HG03354 (cell line): ENCODE results near the gene FBXO28.

Experiments
- ATAC-seq: cut with Tn5 transposase; IDR thresholded peaks from one replicate; pipeline ENCODE4 v1.9.1; 2021; ENCODE audit warnings: mild to moderate bottlenecking; ENCODE audit not compliant: unreplicated experiment, poor library complexity, severe bottlenecking

The FBXO28 gene

DNA sequence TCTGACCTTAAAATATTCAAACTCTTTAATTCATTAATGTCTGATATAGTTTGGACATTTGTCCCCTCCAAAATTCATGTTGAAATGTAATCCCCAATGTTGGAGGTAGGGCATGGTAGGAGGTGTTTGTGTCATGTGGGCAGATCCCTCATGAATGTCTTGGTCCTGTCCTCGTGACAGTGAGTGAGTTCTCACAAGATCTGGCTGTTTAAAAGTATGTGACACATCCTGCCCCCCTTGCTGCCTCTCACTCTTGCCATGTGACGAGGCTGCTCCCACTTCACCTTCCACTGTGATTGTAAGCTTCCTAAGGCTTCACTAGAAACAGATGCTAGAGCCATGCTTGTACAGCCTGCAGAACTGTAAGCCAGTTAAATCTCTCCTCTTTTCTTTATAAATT is 21.3 kb upstream of the FBXO28 start:
- ATAC-seq: no peak

- no peak for ATAC-seq
Measured at GRCh38 chr1:224095339-224095738, 18.6 kb upstream of the FBXO28 start.

DNA sequence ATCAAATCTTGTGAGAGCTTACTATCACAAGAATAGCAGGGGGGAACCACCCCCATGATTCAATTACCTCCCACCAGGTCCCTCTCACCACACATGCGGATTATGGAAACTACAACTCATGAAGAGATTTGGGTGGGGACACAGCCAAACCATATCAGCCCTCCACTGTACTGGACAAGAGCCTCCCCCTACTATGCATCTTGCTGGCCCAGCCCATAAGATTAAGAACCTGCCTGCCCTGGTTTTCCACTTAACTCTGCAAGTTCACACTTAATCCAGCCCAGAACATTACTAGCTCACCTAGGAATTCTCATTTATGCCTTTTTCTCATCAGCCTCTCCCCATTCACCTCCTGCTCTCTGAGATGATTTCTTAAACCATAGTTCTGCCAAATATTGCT is 18.0 kb upstream of the FBXO28 start:
- no peak for ATAC-seq

- no peak for ATAC-seq
Measured at GRCh38 chr1:224096773-224097172, 17.1 kb upstream of the FBXO28 start.

DNA sequence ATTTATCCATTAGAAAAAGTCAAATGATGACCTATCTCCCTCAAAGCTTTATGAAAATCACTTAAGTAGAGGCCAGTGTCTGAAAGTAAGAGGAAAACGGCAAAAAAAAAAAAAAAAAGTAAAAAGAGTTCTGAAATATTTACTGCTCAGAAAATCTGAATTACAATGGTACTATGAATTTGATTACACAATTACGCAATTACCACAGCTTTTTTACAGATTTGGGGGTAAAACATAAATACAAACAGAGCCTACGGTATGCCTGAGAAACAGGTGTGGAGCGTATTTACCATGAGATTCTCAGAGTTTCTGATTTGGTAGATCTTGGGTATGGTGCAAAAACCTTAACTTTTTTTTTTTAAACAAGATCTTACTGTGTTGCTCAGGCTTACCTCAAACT is 15.9 kb upstream of the FBXO28 start:
- no peak for ATAC-seq

- peak; percentile 94 for ATAC-seq
Measured at GRCh38 chr1:224106568-224107281, 7.2 kb upstream of the FBXO28 start.

GRCh38 chr1:224107282-224107625 is 6.7 kb upstream of the FBXO28 start:
- ATAC-seq: no peak

GRCh38 chr1:224108991-224109390 is 4.9 kb upstream of the FBXO28 start:
- ATAC-seq: no peak

DNA sequence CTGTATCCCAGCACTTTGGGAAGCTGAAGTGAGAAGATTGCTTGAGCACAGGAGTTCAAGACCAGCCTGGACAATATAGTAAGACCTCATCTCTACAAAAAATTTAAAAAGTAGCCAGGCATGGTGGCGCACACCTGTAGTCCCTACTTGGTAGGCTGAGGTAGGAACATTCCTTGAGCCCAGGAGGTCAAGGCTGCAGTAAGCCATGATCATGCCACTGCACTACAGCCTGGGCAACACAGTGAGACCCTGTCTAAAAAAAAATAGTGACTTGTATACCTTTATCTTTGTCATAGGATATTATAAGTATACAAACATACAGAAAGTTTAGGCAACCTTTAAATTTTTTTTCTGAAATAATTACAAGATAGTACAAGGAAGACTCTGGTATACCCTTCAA is 3.9 kb upstream of the FBXO28 start:
- no peak for ATAC-seq

DNA sequence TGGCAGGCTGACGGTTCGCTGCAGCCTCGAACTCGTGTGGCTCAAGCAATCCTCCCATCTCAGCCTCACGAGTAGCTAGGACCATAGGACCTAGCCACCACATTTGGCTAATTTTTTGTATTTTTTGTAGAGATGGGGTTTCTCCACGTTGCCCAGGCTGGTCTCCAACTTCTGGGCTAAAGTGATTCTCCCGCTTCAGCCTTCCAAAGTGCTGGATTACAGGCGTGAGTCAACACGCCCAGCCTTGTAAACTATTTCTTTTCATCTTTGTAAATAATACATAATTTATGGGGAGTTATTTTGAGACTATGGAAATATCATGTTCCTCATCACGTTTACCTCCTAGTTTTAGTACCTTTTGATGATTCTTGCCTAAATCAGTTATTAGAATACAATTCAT is 906 bp upstream of the FBXO28 start:
- no peak for ATAC-seq

DNA sequence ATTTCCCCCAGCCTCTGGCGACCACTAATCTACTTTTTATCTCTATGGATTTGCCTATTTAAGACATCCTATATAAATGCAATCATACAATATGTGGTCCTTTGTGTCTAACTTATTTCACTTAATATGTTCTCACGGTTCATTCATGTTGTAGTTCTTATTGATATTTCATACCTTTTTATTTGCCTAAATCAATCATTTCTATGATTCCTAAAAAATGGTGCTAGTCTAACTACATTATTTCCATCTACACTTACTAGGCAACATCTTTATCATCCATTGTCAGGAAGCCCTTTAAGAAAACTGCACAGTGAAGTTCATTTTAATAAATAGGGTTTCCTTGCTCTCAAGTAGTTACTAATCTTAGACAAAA is 380 bp upstream of the FBXO28 start:
- peak; percentile 17 for ATAC-seq

DNA sequence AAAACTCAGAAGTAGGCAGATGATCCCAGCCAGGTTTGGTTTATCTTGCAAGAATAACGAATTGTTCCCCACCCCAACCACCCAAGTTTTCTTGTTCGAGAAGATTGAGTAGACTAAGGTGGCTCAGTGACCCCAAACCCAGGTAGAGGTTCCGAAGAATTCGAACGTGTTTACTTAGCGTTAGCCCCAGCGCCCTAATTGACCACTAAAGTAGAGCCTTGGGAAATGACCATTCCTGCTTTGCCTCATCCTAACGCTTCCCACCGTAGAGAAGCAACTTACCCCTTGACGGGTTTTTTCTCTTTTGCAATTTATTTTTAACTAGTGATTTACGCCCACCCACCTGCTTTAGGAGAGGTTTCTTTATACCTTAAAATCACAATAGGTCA is 870 bp downstream of the FBXO28 start:
- ATAC-seq: peak; percentile 11

DNA sequence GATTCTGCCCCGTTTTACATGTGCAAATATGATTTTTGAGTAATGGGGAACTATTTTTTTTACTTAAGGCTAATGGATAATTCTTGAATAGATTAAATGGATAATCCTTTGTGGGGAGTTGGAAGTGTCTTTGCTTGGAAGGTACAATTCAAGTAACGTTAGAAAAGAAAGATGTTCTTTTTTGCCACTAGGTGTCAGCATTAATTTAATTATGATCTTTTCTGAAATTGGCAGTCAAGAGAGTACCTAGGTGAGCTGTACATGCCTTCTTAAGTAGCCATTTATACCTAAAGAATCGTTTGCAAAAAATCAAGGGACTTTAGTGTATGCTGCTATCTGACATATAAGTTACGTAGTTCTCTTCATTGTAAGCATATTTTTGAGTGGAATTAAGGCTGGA is 2.2 kb downstream of the FBXO28 start:
- ATAC-seq: peak; percentile 35

DNA sequence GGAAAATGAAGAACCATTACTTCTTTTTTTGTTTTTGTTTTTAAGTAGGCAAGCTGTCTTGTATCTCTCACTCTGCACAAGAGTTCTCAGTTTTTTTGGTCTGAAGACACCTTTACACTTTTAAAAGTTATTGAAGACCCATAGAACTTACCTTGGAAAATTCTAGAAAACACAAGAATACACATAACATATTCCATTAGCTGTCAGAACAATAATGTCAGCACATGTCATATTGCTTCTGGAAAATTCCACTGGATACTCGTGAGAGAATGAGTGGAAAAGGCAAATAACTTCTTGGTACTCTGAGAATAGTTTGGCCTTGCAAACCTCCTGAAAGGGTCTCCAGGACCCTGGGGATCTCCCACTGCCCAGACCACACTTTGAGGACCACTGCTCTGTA is 4.8 kb downstream of the FBXO28 start:
- ATAC-seq: no peak

DNA sequence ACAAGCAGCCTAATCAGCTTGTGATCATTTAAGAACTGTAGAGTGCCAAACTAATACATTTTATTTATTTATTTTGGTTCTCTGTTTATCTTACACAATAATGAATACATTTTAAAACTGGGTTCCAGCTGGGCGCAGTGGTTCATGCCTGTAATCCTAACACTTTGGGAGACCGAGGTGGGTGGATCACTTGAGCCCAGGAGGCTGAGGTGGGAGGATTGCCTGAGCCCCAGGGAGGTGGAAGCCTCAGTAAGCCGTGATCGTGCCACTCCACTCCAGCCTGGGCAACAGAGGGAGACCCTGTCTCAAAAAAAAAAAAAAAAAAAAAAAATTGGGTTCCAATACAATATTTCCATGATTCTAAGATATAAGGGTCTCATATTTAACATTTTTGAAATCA is 9.2 kb downstream of the FBXO28 start:
- no peak for ATAC-seq

GRCh38 chr1:224124220-224124619 is 10.3 kb downstream of the FBXO28 start:
- no peak for ATAC-seq

GRCh38 chr1:224127925-224128819 is 14.3 kb downstream of the FBXO28 start:
- ATAC-seq: no peak

DNA sequence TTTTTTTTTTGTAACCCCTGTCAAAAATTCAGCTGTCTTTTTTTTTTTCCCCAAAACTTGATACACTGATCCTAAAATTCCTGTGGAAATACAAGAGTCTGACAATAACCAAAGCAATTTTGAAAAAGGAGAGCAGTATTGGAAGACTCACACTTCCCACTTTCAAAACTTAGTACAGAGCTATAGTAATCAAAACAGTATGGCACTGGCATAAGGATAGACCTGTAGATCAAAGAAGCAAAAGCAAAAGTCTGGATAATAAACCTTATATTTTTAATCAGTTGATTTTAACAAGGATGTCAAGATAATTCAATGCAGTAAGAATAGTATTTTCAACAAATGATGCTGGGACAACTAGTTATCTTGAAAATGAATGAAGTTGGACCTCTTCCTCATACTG is 17.3 kb downstream of the FBXO28 start:
- ATAC-seq: no peak

DNA sequence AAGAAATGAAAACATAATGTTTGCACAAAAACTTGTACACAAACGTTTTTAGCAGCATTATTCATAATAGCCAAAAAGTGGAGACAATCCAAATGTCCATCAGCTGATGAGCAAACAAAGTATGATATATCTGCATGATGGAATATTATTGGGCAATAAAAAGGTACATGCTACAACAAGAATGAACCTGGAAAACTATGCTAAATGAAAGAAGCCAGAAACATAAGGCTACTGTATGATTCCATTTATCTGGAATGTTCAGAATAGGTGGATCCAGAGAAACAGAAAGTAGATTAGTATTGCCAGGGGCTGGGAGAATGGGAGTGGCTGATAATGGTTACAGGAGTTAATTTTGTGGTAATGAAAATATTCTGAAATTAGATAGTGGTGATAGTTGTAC is 19.0 kb downstream of the FBXO28 start:
- ATAC-seq: no peak

DNA sequence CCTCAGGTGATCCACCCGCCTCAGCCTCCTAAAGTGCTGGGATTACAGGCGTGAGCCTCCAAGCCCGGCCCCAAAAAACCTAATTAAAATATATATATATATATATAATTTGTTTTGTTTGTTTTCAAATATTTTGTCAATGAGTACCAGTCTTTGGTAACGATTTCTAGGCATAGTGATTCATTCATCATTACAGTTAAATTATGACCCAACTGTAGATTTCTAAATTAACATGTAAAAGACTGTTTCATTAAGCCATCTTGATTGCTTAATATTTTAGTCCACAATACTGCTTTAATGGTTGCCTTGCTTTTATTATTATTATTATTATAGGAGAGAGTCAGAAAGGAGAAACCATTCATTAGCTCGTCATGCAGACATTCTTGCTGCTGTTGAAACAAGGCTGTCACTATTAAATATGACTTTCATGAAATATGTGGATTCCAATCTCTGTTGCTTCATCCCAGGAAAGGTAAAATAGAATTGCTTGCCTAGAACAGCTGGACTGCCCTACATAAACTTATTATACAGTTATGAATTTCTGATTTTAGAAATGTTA is 19.9 kb downstream of the FBXO28 start:
- no peak for ATAC-seq

GRCh38 chr1:224137518-224137917 is 23.6 kb downstream of the FBXO28 start:
- no peak for ATAC-seq
